GM20000 (cell line): ENCODE results near the gene WFS1.

Experiments
- DNase-seq: peaks from one replicate; pipeline ENCODE4 v3.0.0; 2012; ENCODE audit warnings: low spot score
- CTCF ChIP-seq: IDR thresholded peaks from 2 replicates; pipeline ENCODE4 v1.5.1; 2012; ENCODE audit warnings: mild to moderate bottlenecking, control low read depth; ENCODE audit errors: extremely low read depth, missing control alignments

Gene WFS1

GRCh38 chr4:6322067-6322760 lies 52.6 kb downstream of the WFS1 start:
- TF ChIP-seq CTCF = no peak
- DNase-seq = no peak

GRCh38 chr4:6322761-6323566 lies 53.3 kb downstream of the WFS1 start:
- DNase-seq = no peak
- TF ChIP-seq CTCF = no peak

GRCh38 chr4:6324461-6324998 lies 54.9 kb downstream of the WFS1 start:
- TF ChIP-seq CTCF = no peak
- no peak for DNase-seq

- no peak for DNase-seq
- no peak for TF ChIP-seq CTCF
These were observed 55.5 kb downstream of the WFS1 start for GRCh38 chr4:6324999-6325787.

- no peak for DNase-seq
- TF ChIP-seq CTCF = no peak
These were observed 56.2 kb downstream of the WFS1 start for GRCh38 chr4:6325788-6326290.

- no peak for TF ChIP-seq CTCF
- DNase-seq = no peak
These were observed 56.8 kb downstream of the WFS1 start for GRCh38 chr4:6326312-6327060.
